GM19193 (cell line): Measurements from ENCODE around the gene IFT25.

ENCODE experiments used
- POLR2A ChIP-seq: IDR thresholded peaks from 4 replicates; pipeline ENCODE4 v1.6.1; 2011; ENCODE audit not compliant: insufficient read depth, insufficient read length; ENCODE audit errors: extremely low read depth

The IFT25 gene

GRCh38 chr1:53911442-53911841 is 34.1 kb downstream of the IFT25 start:
- no peak for TF ChIP-seq POLR2A

GRCh38 chr1:53909946-53910345 is 35.6 kb downstream of the IFT25 start:
- TF ChIP-seq POLR2A: no peak

- no peak for TF ChIP-seq POLR2A
Observed at GRCh38 chr1:53906121-53906520, 39.4 kb downstream of the IFT25 start.

- TF ChIP-seq POLR2A: no peak
Observed at GRCh38 chr1:53905509-53905908, 40.0 kb downstream of the IFT25 start.

- no peak for TF ChIP-seq POLR2A
Observed at GRCh38 chr1:53902235-53903138, 43.0 kb downstream of the IFT25 start.

GRCh38 chr1:53899708-53900107 is 45.8 kb downstream of the IFT25 start:
- TF ChIP-seq POLR2A: no peak

- no peak for TF ChIP-seq POLR2A
Observed at GRCh38 chr1:53899206-53899628, 46.3 kb downstream of the IFT25 start.

- no peak for TF ChIP-seq POLR2A
Observed at GRCh38 chr1:53896635-53897229, 48.8 kb downstream of the IFT25 start.

- TF ChIP-seq POLR2A: no peak
Observed at GRCh38 chr1:53895421-53895820, 50.1 kb downstream of the IFT25 start.

GRCh38 chr1:53894644-53895043 is 50.9 kb downstream of the IFT25 start:
- no peak for TF ChIP-seq POLR2A

- no peak for TF ChIP-seq POLR2A
Observed at GRCh38 chr1:53893999-53894636, 51.4 kb downstream of the IFT25 start, which contains the start of gene DIO1. DIO1 (plus strand) TSS chr1:53894187; CDS start chr1:53894211, 24 bp downstream.

- TF ChIP-seq POLR2A: no peak
Observed at GRCh38 chr1:53892911-53893310, 52.6 kb downstream of the IFT25 start.

- TF ChIP-seq POLR2A: no peak
Observed at GRCh38 chr1:53891678-53892077, 53.8 kb downstream of the IFT25 start.

- no peak for TF ChIP-seq POLR2A
Observed at GRCh38 chr1:53891018-53891417, 54.5 kb downstream of the IFT25 start.

- TF ChIP-seq POLR2A: no peak
Observed at GRCh38 chr1:53890522-53890941, 55.0 kb downstream of the IFT25 start.
